Caco-2 (cell line): Measurements from ENCODE around the gene SEPSECS. TPM values are rescaled to one million over a fixed set of nuclear protein-coding genes. Genes with fewer than 3 reads are reported as not detected.

Source experiments
- BruUV-seq: library from RNA; stranded (reverse); fragments of 400-500 nt; replicated peaks from 2 replicates; lab custom pipeline; 2021; lab: Mats Ljungman, UMichigan
- CTCF ChIA-PET: fragments of 300-600 bp; sonication (Branson Sonifier 250); formaldehyde crosslinking; loops from one replicate; lab custom pipeline; 2022; ENCODE audit warnings: antibody characterized with exemption; lab: Charles Lee
- POLR2A ChIA-PET: fragments of 300-600 bp; sonication (Branson Sonifier 250); formaldehyde crosslinking; loops from one replicate; lab custom pipeline; 2022; ENCODE audit warnings: antibody characterized with exemption; lab: Charles Lee
- DNase-seq, 2 experiments: peaks; one replicate each; pipeline versions ENCODE4 v3.0.0 to v3.0.0-alpha.2; 2020 to 2022
- H3K27me3 ChIP-seq: replicated peaks from 2 replicates; pipeline ENCODE4 v1.6.0; 2011; ENCODE audit warnings: low read length; ENCODE audit not compliant: control insufficient read depth, insufficient read depth
- H3K36me3 ChIP-seq: 2 replicates; pipeline ENCODE4 v1.5.1; 2011; ENCODE audit warnings: low read length; ENCODE audit not compliant: control insufficient read depth, insufficient read depth
- H3K4me1 ChIP-seq: fragments of 250-450 bp; sonication (Bioruptor Pico); 2 replicates; pipeline ENCODE4 v1.5.1; 2020; ENCODE audit warnings: mild to moderate bottlenecking
- H3K4me3 ChIP-seq: 2 replicates; pipeline ENCODE4 v1.5.1; 2011; ENCODE audit warnings: low read depth, mild to moderate bottlenecking, control low read depth, low read length
- H3K9me3 ChIP-seq: fragments of 250-450 bp; sonication (Bioruptor Pico); 2 replicates; pipeline ENCODE4 v1.5.1; 2020; ENCODE audit warnings: mild to moderate bottlenecking, moderate library complexity
- H3K27ac Mint-ChIP-seq: one replicate; pipeline ENCODE4 v1.8.0; 2022; ENCODE audit warnings: mixed read lengths; ENCODE audit not compliant: unreplicated experiment
- H3K27me3 Mint-ChIP-seq: one replicate; pipeline ENCODE4 v1.8.0; 2022; ENCODE audit warnings: mixed read lengths; ENCODE audit not compliant: insufficient read depth, unreplicated experiment
- H3K36me3 Mint-ChIP-seq: one replicate; pipeline ENCODE4 v1.8.0; 2022; ENCODE audit warnings: mild to moderate bottlenecking, mixed read lengths; ENCODE audit not compliant: insufficient read depth, unreplicated experiment
- H3K4me1 Mint-ChIP-seq: one replicate; pipeline ENCODE4 v1.8.0; 2022; ENCODE audit warnings: low read depth, mixed read lengths; ENCODE audit not compliant: unreplicated experiment
- H3K4me3 Mint-ChIP-seq: one replicate; pipeline ENCODE4 v1.8.0; 2022; ENCODE audit warnings: mild to moderate bottlenecking, moderate library complexity, mixed read lengths; ENCODE audit not compliant: unreplicated experiment
- H3K9me3 Mint-ChIP-seq: one replicate; pipeline ENCODE4 v1.8.0; 2022; ENCODE audit warnings: mixed read lengths; ENCODE audit not compliant: unreplicated experiment
- intact Hi-C: fragments of 100-400 bp; cut with micrococcal nuclease; formaldehyde crosslinking; loops from one replicate; pipeline ENCODE4 v1.10.0; 2022; ENCODE audit not compliant: unreplicated experiment
- total RNA-seq: library from RNA; stranded (reverse); gene quantifications from 2 replicates; pipeline ENCODE4 v1.2.3, GENCODE V29; 2022
- TF ChIP-seq, protein P1 (sequence below), 2 experiments: fragments of 200-600 bp in 1 of 2; IDR thresholded peaks; 1 replicate in 1 of 2; 2 replicates in 1 of 2; pipeline versions ENCODE4 v1.5.1 to v1.8.0; 2011 to 2022; ENCODE audit warnings: antibody characterized with exemption in 1 of 2, control low read depth in 1 of 2, inconsistent platforms in 1 of 2, low read depth in 1 of 2, low read length in 1 of 2, mild to moderate bottlenecking in 1 of 2, moderate library complexity in 1 of 2; ENCODE audit not compliant: insufficient read depth in 1 of 2, severe bottlenecking in 1 of 2, unreplicated experiment in 1 of 2

The SEPSECS gene
- total RNA-seq, 1 experiment from 2014 or later, result 5.7 TPM

DNA sequence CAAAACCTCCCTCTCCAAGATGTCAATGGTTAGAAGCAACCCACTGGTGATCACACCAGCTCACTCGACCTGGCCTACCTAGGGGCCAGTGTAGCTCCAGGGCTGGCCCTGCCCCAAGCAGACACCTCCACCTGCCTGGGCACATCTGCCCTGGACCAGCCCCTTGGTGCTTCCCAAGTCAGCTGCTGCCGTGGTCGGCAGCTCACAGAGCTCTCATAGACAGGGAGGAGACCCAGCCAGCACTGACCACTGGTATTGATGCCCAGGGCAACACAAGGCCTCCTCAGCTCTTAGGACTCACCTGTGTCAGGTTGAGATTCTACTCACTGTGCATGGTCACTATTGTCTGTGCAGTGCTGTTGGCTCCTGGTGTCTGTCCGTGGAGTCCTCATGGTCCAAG is 51.7 kb downstream of the SEPSECS start:
- ChIA-PET POLR2A (no interaction called here), CTCF (no interaction called here)
- no peaks in the 10 kb centered on the region for H3K9me3 ChIP-seq
- Mint-ChIP-seq H3K27me3 (no peaks in the 10 kb centered on the region), H3K4me3 (no peak overlapping the region), H3K4me1 (no peaks in the 10 kb centered on the region), H3K9me3 (no peaks in the 10 kb centered on the region), H3K27ac (no peak overlapping the region), H3K36me3 (no peaks in the 10 kb centered on the region)
- no peak overlapping the region for H3K4me3 ChIP-seq
- no TSS peak for BruUV-seq
- no peaks in the 10 kb centered on the region for H3K27me3 ChIP-seq
- TF ChIP-seq, protein P1, sequence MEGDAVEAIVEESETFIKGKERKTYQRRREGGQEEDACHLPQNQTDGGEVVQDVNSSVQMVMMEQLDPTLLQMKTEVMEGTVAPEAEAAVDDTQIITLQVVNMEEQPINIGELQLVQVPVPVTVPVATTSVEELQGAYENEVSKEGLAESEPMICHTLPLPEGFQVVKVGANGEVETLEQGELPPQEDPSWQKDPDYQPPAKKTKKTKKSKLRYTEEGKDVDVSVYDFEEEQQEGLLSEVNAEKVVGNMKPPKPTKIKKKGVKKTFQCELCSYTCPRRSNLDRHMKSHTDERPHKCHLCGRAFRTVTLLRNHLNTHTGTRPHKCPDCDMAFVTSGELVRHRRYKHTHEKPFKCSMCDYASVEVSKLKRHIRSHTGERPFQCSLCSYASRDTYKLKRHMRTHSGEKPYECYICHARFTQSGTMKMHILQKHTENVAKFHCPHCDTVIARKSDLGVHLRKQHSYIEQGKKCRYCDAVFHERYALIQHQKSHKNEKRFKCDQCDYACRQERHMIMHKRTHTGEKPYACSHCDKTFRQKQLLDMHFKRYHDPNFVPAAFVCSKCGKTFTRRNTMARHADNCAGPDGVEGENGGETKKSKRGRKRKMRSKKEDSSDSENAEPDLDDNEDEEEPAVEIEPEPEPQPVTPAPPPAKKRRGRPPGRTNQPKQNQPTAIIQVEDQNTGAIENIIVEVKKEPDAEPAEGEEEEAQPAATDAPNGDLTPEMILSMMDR (IDR thresholded peaks at IDR 0.05; ENCODE audit: insufficient read depth in 1 of 2, low read depth in 1 of 2, low read length in 1 of 2, severe bottlenecking in 1 of 2, unreplicated experiment in 1 of 2), result no peak
- no peaks in the 10 kb centered on the region for H3K36me3 ChIP-seq
- DNase-seq, result no peak
- intact Hi-C loops, result no loop called here
- H3K4me1 ChIP-seq, result no peaks in the 10 kb centered on the region

DNA sequence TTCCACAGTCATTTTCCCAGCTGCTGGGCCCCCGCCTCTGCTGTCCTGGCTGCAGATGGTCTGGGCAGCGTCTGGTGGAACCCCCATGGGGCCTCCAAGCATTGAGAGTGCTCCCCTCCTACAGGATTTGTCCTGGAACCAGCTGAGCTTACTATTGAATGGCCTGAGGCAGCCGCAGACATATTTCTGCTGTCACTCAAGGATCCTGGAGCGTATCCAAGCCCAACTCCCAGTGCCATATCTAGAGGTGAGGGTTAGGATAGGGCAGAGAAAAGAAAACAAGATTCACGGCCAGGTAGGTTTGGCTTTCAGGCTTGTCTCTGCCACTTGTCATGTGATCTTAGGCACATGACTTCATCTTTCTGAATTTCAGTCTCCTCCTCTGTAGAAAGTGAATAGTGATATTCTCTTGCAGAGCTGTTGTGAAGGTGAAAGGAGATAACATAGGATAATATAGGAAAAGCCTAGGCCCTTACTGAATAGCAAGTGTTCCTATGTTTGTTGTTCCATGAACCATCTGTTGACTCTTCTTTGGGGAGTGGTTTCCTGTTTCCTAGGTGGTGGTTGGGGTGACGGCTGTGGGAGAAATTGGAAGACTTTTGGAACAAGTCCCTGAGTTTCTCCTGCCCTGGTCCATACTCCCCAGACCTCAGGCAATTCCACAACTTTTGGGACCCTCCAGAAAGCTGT is 52.3 kb downstream of the SEPSECS start:
- TF ChIP-seq, protein P1 (IDR thresholded peaks at IDR 0.05; ENCODE audit: insufficient read depth in 1 of 2, low read depth in 1 of 2, low read length in 1 of 2, severe bottlenecking in 1 of 2, unreplicated experiment in 1 of 2), result no peak
- no TSS peak for BruUV-seq
- no peaks in the 10 kb centered on the region for H3K27me3 ChIP-seq
- H3K9me3 ChIP-seq, result no peaks in the 10 kb centered on the region
- Mint-ChIP-seq H3K36me3 (no peaks in the 10 kb centered on the region), H3K27ac (no peak overlapping the region), H3K4me3 (no peak overlapping the region), H3K9me3 (no peaks in the 10 kb centered on the region), H3K27me3 (no peaks in the 10 kb centered on the region), H3K4me1 (no peaks in the 10 kb centered on the region)
- no peak for DNase-seq
- no peak overlapping the region for H3K4me3 ChIP-seq
- CTCF ChIA-PET, result no interaction called here
- POLR2A ChIA-PET, result no interaction called here
- intact Hi-C loops, result no loop called here
- H3K4me1 ChIP-seq, result no peaks in the 10 kb centered on the region
- no peaks in the 10 kb centered on the region for H3K36me3 ChIP-seq

DNA sequence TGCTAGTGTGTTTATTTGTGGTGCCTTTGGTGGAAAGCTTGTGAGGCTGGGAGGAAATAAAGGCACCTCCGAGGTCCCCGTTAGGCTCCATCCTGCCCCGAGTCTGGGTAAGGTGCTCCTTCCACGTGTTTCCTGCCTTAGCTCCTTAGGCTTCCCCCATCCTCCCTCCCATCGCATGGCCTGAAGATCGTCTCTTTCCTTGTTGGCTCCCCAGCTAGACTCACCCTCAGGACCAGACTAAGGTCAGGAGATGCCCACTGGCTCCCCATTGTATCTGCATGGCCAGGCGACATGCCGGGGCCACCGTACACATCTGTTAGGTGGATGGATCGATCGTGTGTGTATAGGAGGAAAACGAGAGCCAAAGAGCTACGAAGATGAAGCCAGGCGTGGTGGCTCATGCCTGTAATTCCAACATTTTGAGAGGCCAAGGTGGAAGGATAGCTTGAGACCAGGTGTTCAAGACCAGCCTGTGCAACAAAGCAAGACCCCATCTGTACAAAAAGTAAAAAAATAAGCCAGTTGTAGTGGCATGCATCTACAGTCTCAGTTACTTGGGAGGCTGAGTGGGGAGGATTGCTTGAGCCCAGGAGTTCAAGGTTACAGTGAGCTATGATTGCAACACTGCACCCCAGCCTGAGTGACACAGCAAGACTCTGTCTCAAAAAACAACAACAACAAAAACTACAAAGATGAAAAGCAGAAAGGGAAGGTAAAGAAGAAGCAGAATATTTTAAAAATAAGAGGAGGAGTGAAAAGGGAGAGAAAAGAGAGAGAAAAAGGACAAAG is 53.7 kb downstream of the SEPSECS start:
- no peak overlapping the region for H3K4me3 Mint-ChIP-seq
- intact Hi-C loops, result no loop called here
- DNase-seq, result no peak
- CTCF ChIA-PET, result no interaction called here
- no peaks in the 10 kb centered on the region for H3K4me1 Mint-ChIP-seq
- no peaks in the 10 kb centered on the region for H3K27me3 Mint-ChIP-seq
- Histone ChIP-seq H3K9me3 (no peaks in the 10 kb centered on the region; the same call in 1 of the 2 replicates), H3K4me1 (no peaks in the 10 kb centered on the region), H3K4me3 (no peak overlapping the region), H3K27me3 (no peaks in the 10 kb centered on the region), H3K36me3 (no peaks in the 10 kb centered on the region)
- POLR2A ChIA-PET, result no interaction called here
- H3K9me3 Mint-ChIP-seq, result peaks cover 11% of the 10 kb centered on the region
- H3K27ac Mint-ChIP-seq, result no peak overlapping the region
- TF ChIP-seq, protein P1 (IDR thresholded peaks at IDR 0.05; ENCODE audit: insufficient read depth in 1 of 2, low read depth in 1 of 2, low read length in 1 of 2, severe bottlenecking in 1 of 2, unreplicated experiment in 1 of 2), result no peak
- BruUV-seq, result no TSS peak
- H3K36me3 Mint-ChIP-seq, result no peaks in the 10 kb centered on the region
